ENCODE data around the gene SRL. TPM values are rescaled to one million over a fixed set of nuclear protein-coding genes. Genes with fewer than 3 reads are reported as not detected.

Gene SRL
- total and polyA plus RNA-seq, 2 of the 4 experiments (the other 2 are of a cell fraction): under 0.01 to 0.14 TPM

DNA sequence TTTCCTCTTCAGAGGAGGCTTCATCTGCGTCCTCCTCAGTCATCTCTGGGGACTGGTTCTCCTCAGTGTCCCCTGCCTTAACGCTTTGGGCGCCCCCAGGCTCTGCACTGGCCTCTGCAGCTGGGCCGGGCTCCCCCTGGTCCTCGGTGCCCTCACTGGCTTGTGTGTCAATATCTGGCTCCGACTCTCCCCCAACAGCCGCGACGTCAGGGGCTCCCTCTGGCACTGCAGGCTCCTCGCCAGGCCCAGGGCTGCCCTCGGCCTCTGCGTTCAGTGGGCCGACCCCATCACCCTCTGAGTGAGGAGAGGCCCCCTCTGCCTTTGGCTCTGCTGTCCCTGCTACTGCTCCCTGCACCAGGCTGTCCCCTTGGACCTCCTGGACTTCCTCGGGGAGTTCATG lies 34.7 kb downstream of the SRL start:
- Histone ChIP-seq H4K20me1 (ENCODE audit: insufficient read depth, low read length) (no peaks in the 10 kb centered on the region), H4K8ac (ENCODE audit: low read depth in 2 of 2, low read length in 2 of 2) (no peak overlapping the region), H3K4me3 (ENCODE audit: insufficient read depth, low read depth, low read length) (no peak overlapping the region), H3K79me1 (ENCODE audit: low read depth in 1 of 2, low read length in 2 of 2) (no peaks in the 10 kb centered on the region), H3K9ac (ENCODE audit: low read depth, low read length) (no peak overlapping the region), H2BK120ac (ENCODE audit: low read depth, low read length) (0 out of 2 replicates have a peak overlapping the region, but pooled peaks have one; percentile 3), H3K4me1 (ENCODE audit: control insufficient read depth, insufficient read depth, low read length) (peaks cover 2% of the 10 kb centered on the region), H2AK5ac (ENCODE audit: low read depth, low read length) (no peak overlapping the region), H2BK20ac (ENCODE audit: low read depth, low read length) (no peak overlapping the region), H3K23ac (ENCODE audit: low read depth, low read length) (no peak overlapping the region), H3K18ac (ENCODE audit: low read depth, low read length) (no peak overlapping the region), H3K4ac (ENCODE audit: low read depth, low read length) (no peak overlapping the region), H2AFZ (replicated peaks; ENCODE audit: low read length, poor library complexity) (peak overlapping the region; percentile 30), H2BK5ac (ENCODE audit: low read depth, low read length, poor library complexity, severe bottlenecking) (no peak overlapping the region), H3K56ac (ENCODE audit: extremely low read depth, insufficient read depth, low read length) (no peak overlapping the region), H2BK15ac (ENCODE audit: low read depth, low read length) (no peak overlapping the region), H2AK9ac (replicated peaks; ENCODE audit: low read depth, low read length, poor library complexity) (no peak overlapping the region), H3K9me1 (ENCODE audit: insufficient read depth, low read length) (no peaks in the 10 kb centered on the region), H3K14ac (replicated peaks; ENCODE audit: low read depth, low read length) (no peak overlapping the region), H3K4me2 (ENCODE audit: low read depth, low read length) (no peak overlapping the region), H3K36me3 (ENCODE audit: control insufficient read depth, insufficient read depth, low read length) (no peaks in the 10 kb centered on the region), H3K27ac (ENCODE audit: insufficient read depth, low read length) (no peak overlapping the region), H4K91ac (ENCODE audit: insufficient read depth, low read depth, low read length) (no peak overlapping the region), H3K9me3 (ENCODE audit: control insufficient read depth, insufficient read depth, low read length) (no peaks in the 10 kb centered on the region), H3K27me3 (ENCODE audit: control insufficient read depth, insufficient read depth, low read length) (no peaks in the 10 kb centered on the region), H4K5ac (ENCODE audit: low read depth, low read length) (no peak overlapping the region)
- ATAC-seq (ENCODE audit: low read depth): no peak
- dilution Hi-C loops (cut with HindIII; ENCODE audit: low sequenced_read_pairs, unreplicated experiment): no loop called here
- in situ Hi-C loops (cut with MboI; ENCODE audit: low sequenced_read_pairs): no loop called here
- no peak for DNase-seq
- CTCF ChIA-PET: no interaction called here
- POLR2A ChIA-PET (ENCODE audit: unreplicated experiment): no interaction called here
- no TSS peak for BruUV-seq (replicated peaks)
- TF ChIP-seq RCOR1 (IDR thresholded peaks at IDR 0.05; ENCODE audit: insufficient replicate concordance, low read length): no peak
- TF ChIP-seq BHLHE40 (IDR thresholded peaks at IDR 0.05; ENCODE audit: low read depth, low read length): no peak
- no peak for TF ChIP-seq MAZ (IDR thresholded peaks at IDR 0.05; ENCODE audit: borderline replicate concordance, low read depth, low read length)
- TF ChIP-seq CHD1 (IDR thresholded peaks at IDR 0.05; ENCODE audit: low read depth, low read length): no peak
- TF ChIP-seq, protein P1, sequence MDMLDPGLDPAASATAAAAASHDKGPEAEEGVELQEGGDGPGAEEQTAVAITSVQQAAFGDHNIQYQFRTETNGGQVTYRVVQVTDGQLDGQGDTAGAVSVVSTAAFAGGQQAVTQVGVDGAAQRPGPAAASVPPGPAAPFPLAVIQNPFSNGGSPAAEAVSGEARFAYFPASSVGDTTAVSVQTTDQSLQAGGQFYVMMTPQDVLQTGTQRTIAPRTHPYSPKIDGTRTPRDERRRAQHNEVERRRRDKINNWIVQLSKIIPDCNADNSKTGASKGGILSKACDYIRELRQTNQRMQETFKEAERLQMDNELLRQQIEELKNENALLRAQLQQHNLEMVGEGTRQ (IDR thresholded peaks at IDR 0.05; ENCODE audit: low read depth, low read length): no peak
- TF ChIP-seq NFE2L2 (IDR thresholded peaks at IDR 0.05; ENCODE audit: low read depth, low read length): no peak
- no peak for TF ChIP-seq SMC3 (IDR thresholded peaks at IDR 0.05; ENCODE audit: low read depth, low read length)
- no peak for TF ChIP-seq MXI1 (IDR thresholded peaks at IDR 0.05; ENCODE audit: borderline replicate concordance, low read depth, low read length)
- no peak for TF ChIP-seq FOS (IDR thresholded peaks at IDR 0.05; ENCODE audit: low read depth, low read length)
- TF ChIP-seq, protein P2, sequence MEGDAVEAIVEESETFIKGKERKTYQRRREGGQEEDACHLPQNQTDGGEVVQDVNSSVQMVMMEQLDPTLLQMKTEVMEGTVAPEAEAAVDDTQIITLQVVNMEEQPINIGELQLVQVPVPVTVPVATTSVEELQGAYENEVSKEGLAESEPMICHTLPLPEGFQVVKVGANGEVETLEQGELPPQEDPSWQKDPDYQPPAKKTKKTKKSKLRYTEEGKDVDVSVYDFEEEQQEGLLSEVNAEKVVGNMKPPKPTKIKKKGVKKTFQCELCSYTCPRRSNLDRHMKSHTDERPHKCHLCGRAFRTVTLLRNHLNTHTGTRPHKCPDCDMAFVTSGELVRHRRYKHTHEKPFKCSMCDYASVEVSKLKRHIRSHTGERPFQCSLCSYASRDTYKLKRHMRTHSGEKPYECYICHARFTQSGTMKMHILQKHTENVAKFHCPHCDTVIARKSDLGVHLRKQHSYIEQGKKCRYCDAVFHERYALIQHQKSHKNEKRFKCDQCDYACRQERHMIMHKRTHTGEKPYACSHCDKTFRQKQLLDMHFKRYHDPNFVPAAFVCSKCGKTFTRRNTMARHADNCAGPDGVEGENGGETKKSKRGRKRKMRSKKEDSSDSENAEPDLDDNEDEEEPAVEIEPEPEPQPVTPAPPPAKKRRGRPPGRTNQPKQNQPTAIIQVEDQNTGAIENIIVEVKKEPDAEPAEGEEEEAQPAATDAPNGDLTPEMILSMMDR (conservative IDR thresholded peaks at IDR 0.05; ENCODE audit: low read depth, low read length): no peak
- no peak for TF ChIP-seq POLR2A (IDR thresholded peaks at IDR 0.05; ENCODE audit: low read depth, low read length)
- TF ChIP-seq RFX5 (IDR thresholded peaks at IDR 0.05; ENCODE audit: low read depth, low read length): no peak
- TF ChIP-seq MAFK (IDR thresholded peaks at IDR 0.05; ENCODE audit: low read depth, low read length): no peak
- TF ChIP-seq, protein P3, sequence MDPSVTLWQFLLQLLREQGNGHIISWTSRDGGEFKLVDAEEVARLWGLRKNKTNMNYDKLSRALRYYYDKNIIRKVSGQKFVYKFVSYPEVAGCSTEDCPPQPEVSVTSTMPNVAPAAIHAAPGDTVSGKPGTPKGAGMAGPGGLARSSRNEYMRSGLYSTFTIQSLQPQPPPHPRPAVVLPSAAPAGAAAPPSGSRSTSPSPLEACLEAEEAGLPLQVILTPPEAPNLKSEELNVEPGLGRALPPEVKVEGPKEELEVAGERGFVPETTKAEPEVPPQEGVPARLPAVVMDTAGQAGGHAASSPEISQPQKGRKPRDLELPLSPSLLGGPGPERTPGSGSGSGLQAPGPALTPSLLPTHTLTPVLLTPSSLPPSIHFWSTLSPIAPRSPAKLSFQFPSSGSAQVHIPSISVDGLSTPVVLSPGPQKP (IDR thresholded peaks at IDR 0.05; ENCODE audit: borderline replicate concordance, low read depth, low read length): no peak
- no peak for TF ChIP-seq RAD21 (IDR thresholded peaks at IDR 0.05; ENCODE audit: low read length)
- no peak for TF ChIP-seq CEBPB (IDR thresholded peaks at IDR 0.05; ENCODE audit: low read depth, low read length)
- intact Hi-C loops (cut with micrococcal nuclease): no loop called here
- WGBS, 2 experiments (ENCODE audit: extremely low coverage in 2 of 2, insufficient read length in 1 of 2): 56% methylated on average over 11 of the region's 14 CpGs; no CpG with 5 or more reads in 1 of the 2 experiments
